ENCODE results near the gene GNAI2.

GNAI2 gene

GRCh38 chr3:50286322-50287227, 50.6 kb downstream of the GNAI2 start:
- DNase-seq, result no peak

- DNase-seq, result no peak
Observed at GRCh38 chr3:50287262-50287661, 51.3 kb downstream of the GNAI2 start.

GRCh38 chr3:50288387-50289007, 52.5 kb downstream of the GNAI2 start:
- no peak for DNase-seq

- no peak for DNase-seq
Observed at GRCh38 chr3:50289130-50289529, 53.1 kb downstream of the GNAI2 start.

- no peak for DNase-seq
Observed at GRCh38 chr3:50290161-50290641, 54.2 kb downstream of the GNAI2 start.

GRCh38 chr3:50292159-50293078, 56.4 kb downstream of the GNAI2 start, which contains the start of gene IFRD2:
IFRD2 (minus strand) TSS chr3:50292429; CDS start chr3:50292274, 155 bp downstream.
- peak; percentile 93 for DNase-seq

GRCh38 chr3:50293079-50293801, 57.2 kb downstream of the GNAI2 start:
- DNase-seq, result no peak

- DNase-seq, result no peak
Observed at GRCh38 chr3:50294089-50294488, 58.1 kb downstream of the GNAI2 start.

GRCh38 chr3:50294492-50295403, 58.7 kb downstream of the GNAI2 start:
- no peak for DNase-seq

GRCh38 chr3:50295553-50296431, 59.8 kb downstream of the GNAI2 start:
- DNase-seq, result no peak

- DNase-seq, result no peak
Observed at GRCh38 chr3:50296721-50297383, 60.8 kb downstream of the GNAI2 start.

GRCh38 chr3:50297384-50297775, 61.4 kb downstream of the GNAI2 start:
- DNase-seq, result no peak

- DNase-seq, result no peak
Observed at GRCh38 chr3:50297896-50298725, 62.1 kb downstream of the GNAI2 start.

- peak; percentile 95 for DNase-seq
Observed at GRCh38 chr3:50298836-50299637, 63.0 kb downstream of the GNAI2 start, which contains the start of the genes HYAL3 and NAA80. HYAL3 (minus strand) TSS chr3:50299405; CDS start chr3:50295602, 3,803 bp downstream. NAA80 (minus strand) TSS chr3:50299405; CDS start chr3:50297463, 1,942 bp downstream.

- no peak for DNase-seq
Observed at GRCh38 chr3:50299638-50299928, 63.6 kb downstream of the GNAI2 start.

GRCh38 chr3:50299929-50300680, 64.1 kb downstream of the GNAI2 start:
- DNase-seq, result no peak
